Esophagus (tissue), 2 donors: Measurements from ENCODE around the gene SH3GLB1. TPM values are rescaled to one million over a fixed set of nuclear protein-coding genes. Genes with fewer than 3 reads are reported as not detected.

Experiments used
- H3K27ac ChIP-seq, 2 donors: one replicate each; pipeline ENCODE4 v1.5.1; 2013; ENCODE audit warnings: low read depth in 2 of 2, mild to moderate bottlenecking in 2 of 2, inconsistent platforms in 1 of 2, low read length in 1 of 2, moderate library complexity in 1 of 2
- H3K27me3 ChIP-seq, 2 donors: one replicate each; pipeline ENCODE4 v1.6.1; 2013; ENCODE audit warnings: low read length in 2 of 2, control low read depth in 1 of 2, mild to moderate bottlenecking in 1 of 2; ENCODE audit not compliant: insufficient read depth in 2 of 2, control insufficient read depth in 1 of 2
- H3K36me3 ChIP-seq, 2 donors: one replicate each; pipeline ENCODE4 v1.6.1; 2013; ENCODE audit warnings: low read length in 1 of 2; ENCODE audit not compliant: control insufficient read depth in 2 of 2, insufficient read depth in 2 of 2
- H3K4me1 ChIP-seq, 2 donors: one replicate each; pipeline ENCODE4 v1.6.1; 2013; ENCODE audit warnings: low read length in 1 of 2; ENCODE audit not compliant: control insufficient read depth in 2 of 2, insufficient read depth in 2 of 2
- H3K4me3 ChIP-seq, 2 donors: one replicate each; pipeline ENCODE4 v1.5.1; 2013; ENCODE audit warnings: low read length in 2 of 2, mild to moderate bottlenecking in 2 of 2, low read depth in 1 of 2, moderate library complexity in 1 of 2
- H3K9me3 ChIP-seq, 2 donors: one replicate each; pipeline ENCODE4 v1.6.1; 2013; ENCODE audit warnings: mild to moderate bottlenecking in 2 of 2, low read depth in 1 of 2, low read length in 1 of 2, moderate library complexity in 1 of 2; ENCODE audit not compliant: control insufficient read depth in 2 of 2, insufficient read depth in 1 of 2
- WGBS, 2 donors: extraction: QIAGEN DNeasy Blood & Tissue Kit; methylation state at CpG; one replicate each; pipeline ENCODE4 v1.1.7; 2013; 5-methylcytosine and 5-hydroxymethylcytosine counted together
- polyA plus RNA-seq, 2 donors: library from polyadenylated mRNA; stranded (reverse); fragments of 200-250 nt; gene quantifications; one replicate each; pipeline ENCODE4 v1.2.3, GENCODE V29; 2013
- donor health status: healthy with polysubstance abuse.
- donor health status: Bipolar disorder and iron deficiency.

The SH3GLB1 gene
- polyA plus RNA-seq, 2 donors, result 39.2 to 49.4 TPM

DNA sequence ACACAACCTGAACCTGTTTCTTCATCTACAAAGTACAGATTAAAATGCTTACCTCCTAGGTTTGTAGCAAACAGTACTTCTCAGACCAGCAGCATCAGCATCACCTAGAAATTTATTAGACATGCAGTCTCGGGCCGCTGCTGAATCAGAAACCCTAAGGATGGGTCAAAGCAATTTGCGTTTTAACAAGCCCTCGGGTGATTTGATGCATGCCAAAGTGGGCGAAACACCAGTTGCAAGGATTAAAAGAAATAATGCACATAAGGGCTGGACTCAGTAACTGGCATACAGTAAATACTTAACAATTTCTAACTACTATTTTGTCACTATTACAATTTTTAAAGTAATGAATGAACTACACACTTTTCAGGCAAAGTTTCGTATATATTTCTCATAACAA lies 47.5 kb downstream of the SH3GLB1 start:
- Histone ChIP-seq H3K4me1 (no peaks in the 10 kb centered on the region), H3K36me3 (no peaks in the 10 kb centered on the region), H3K27me3 (no peaks in the 10 kb centered on the region), H3K4me3 (no peak overlapping the region), H3K9me3 (no peaks in the 10 kb centered on the region), H3K27ac (no peak overlapping the region)
- 51 to 72% methylated on average over 6 of the region's 6 CpGs for WGBS, 2 donors

DNA sequence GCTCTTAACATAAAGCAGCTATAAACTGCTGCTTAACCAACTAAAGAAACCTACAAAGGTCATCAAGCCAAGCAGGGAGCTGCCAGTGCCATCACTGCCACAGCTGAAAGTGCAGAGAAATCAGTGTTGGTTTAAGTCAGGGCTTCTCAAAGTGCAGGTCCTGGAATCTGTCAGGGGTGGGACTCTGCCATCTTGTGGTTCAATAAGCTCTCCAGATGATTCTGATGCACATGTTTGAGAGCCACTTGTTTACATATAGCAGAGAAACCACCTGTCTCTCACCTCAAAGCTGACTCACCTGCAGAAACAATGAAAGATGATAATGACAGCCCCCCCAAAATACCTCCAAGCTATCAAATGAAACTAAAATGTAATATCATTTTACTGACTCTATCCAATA lies 49.3 kb downstream of the SH3GLB1 start:
- Histone ChIP-seq H3K27ac (no peak overlapping the region), H3K4me1 (peaks cover 0 to 3% of the 10 kb centered on the region in 2 donors), H3K4me3 (no peak overlapping the region), H3K27me3 (no peaks in the 10 kb centered on the region), H3K36me3 (no peaks in the 10 kb centered on the region), H3K9me3 (no peaks in the 10 kb centered on the region)

DNA sequence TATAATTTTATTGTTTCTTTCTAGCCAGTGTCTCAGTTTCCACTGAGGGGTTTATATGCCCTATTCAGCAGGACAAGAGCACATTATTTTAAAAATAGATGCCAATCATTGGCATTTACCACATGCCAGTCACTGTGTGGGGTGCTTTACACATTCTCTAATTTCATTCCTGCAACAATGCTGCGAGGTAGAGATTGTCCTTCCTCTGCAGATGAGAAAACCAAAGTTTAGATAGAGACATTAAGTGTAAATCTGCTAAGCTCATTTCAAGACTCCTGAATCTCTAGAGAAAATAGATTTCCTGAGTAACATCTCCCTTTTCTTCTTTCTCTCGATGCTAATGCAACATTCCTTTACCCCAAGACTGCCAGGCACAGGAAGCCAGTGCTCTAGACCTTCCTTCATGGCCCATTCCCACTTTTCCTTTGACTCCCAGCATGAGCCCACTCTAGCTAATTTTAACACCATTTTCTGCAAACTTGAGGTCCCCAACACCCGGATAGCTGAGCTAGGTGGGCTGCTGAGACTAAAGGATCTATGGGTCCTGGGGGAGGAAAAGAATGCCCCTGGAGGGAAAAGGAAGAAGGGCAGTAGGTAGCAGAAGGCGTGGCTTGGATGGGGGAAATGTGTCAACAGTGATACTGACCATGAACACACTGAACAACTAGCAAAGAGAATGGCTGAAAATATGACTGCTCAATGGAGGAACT lies 50.0 kb downstream of the SH3GLB1 start:
- no peaks in the 10 kb centered on the region for H3K36me3 ChIP-seq
- 67 to 74% methylated on average over 4 of the region's 4 CpGs for WGBS, 2 donors
- no peaks in the 10 kb centered on the region for H3K27me3 ChIP-seq
- no peak overlapping the region for H3K4me3 ChIP-seq
- peaks cover 0 to 1% of the 10 kb centered on the region in 2 donors for H3K9me3 ChIP-seq
- H3K27ac ChIP-seq, result no peak overlapping the region
- peaks cover 0 to 3% of the 10 kb centered on the region in 2 donors for H3K4me1 ChIP-seq

DNA sequence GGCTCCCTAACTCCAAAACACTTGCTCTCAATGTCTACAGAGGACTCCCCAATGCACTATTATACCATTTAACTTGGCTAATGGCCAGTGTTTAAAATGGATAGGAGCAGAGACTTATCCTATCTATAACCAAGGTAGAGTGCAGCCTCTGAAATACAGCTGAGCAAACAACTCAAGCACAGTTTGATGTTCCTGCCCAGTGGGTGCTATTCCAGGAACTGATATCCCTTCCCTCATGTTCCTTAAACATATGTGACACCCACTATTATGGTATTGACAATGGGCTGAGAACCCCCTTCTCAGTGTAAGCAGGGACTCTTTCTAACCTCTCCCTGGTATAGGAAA lies 51.7 kb downstream of the SH3GLB1 start:
- H3K4me1 ChIP-seq, result peaks cover 0 to 3% of the 10 kb centered on the region in 2 donors
- no peaks in the 10 kb centered on the region for H3K27me3 ChIP-seq
- H3K27ac ChIP-seq, result no peak overlapping the region
- H3K36me3 ChIP-seq, result no peaks in the 10 kb centered on the region
- H3K9me3 ChIP-seq, result peaks cover 0 to 2% of the 10 kb centered on the region in 2 donors
- no peak overlapping the region for H3K4me3 ChIP-seq

DNA sequence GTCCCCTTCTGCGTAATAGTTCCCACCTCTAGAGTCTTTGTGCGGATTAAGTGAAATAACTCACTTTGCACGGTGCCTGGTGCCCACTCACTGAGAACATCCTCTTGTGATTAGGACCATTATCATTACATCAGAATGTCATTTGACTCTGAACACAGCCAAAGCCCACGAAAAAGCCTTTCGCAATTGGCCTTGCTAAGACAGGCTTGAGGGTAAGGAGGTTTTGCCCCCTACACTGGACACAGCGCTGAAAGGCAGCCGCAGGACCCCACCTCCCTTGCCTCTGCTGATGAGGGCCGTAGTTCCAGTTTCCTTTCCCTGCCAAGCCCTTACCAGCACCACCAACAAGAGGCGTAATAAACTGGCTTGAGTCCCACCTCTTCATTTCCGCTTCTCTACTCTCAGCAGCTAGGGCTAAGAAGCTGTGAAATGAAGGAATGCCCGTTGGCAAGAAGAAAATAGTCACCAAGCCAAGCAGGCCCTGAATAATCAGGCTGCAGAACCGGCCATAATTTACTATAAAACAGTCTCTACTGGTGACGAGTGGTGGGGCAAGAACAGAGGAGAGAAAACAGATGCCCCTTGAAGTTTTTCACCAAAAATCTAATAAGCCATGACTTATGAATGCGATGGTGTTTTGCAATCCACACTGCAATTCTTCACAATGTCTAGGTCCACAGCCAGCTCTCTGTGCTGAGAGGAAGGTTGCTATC lies 53.1 kb downstream of the SH3GLB1 start:
- Histone ChIP-seq H3K9me3 (peaks cover 0 to 2% of the 10 kb centered on the region in 2 donors), H3K4me3 (no peak overlapping the region), H3K27ac (no peak overlapping the region), H3K27me3 (no peaks in the 10 kb centered on the region), H3K36me3 (no peaks in the 10 kb centered on the region), H3K4me1 (peaks cover 0 to 3% of the 10 kb centered on the region in 2 donors)
- WGBS, 2 donors, result 77 to 82% methylated on average over 14 of the region's 14 CpGs

DNA sequence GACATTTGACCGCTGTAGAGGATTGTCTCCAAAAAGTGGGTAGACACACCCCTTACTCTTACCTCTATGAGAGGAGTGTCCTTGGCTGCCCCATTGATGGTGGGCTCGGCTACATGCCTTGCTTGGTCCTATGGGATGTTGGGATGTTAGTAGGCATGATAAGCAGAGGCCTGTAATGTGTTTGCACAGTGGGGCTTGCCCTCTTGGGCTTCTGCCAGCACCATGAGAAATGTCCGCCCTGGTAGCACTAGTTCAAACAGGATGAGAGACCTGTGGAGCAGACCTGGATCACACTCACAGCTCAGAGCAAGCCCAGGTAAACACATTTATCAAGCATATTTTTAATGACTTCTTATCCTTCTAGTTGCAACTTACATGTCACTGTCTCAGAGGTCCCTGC lies 54.2 kb downstream of the SH3GLB1 start:
- H3K4me3 ChIP-seq, result no peak overlapping the region
- H3K27ac ChIP-seq, result no peak overlapping the region
- no peaks in the 10 kb centered on the region for H3K36me3 ChIP-seq
- peaks cover 0 to 3% of the 10 kb centered on the region in 2 donors for H3K4me1 ChIP-seq
- WGBS, 2 donors, result 67 to 76% methylated on average over 3 of the region's 3 CpGs
- H3K27me3 ChIP-seq, result no peaks in the 10 kb centered on the region
- peaks cover 0 to 2% of the 10 kb centered on the region in 2 donors for H3K9me3 ChIP-seq

DNA sequence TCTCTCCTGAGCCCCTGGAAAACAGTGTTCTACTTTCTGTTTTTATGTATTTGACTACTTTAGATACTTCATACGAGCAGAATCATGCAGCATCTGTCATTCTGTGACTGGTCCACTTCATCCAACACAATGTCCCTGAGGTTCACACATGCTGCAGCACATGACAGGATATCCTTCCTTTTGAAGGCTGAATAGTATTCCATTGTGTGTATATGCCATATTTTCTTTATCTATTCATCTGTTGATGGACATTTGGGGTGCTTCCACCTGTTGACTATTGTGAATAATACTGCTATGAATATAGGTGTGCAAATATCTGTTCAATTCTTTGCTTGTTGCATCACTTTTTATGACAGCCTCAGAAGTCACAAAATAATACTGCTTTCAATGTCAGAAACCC lies 55.8 kb downstream of the SH3GLB1 start:
- WGBS, 2 donors, result 75 to 87% methylated on average over 1 of the region's 1 CpG
- Histone ChIP-seq H3K27me3 (no peaks in the 10 kb centered on the region), H3K36me3 (no peaks in the 10 kb centered on the region), H3K4me1 (peaks cover 0 to 3% of the 10 kb centered on the region in 2 donors), H3K4me3 (no peak overlapping the region), H3K9me3 (peaks cover 0 to 2% of the 10 kb centered on the region in 2 donors), H3K27ac (no peak overlapping the region)

DNA sequence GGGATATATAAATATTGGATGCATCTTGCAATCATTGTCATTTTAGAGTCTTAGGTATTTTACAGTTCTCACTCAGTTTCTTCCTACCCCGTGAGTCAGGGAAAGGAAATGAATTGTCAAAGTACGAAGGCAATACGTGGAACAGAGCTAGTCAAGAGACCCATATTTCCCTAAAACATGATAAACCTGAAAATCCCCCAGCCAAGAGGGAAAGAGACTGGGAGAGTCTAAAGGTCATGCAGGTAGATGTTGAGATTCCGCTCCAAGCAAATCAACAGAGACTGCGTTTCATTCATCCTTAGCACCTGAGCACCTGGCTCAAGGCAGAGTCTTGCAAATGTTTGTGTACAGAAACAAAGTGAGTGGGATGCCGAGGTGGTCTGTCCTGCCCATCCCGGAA lies 58.0 kb downstream of the SH3GLB1 start:
- Histone ChIP-seq H3K9me3 (peaks cover 0 to 2% of the 10 kb centered on the region in 2 donors), H3K4me3 (no peak overlapping the region), H3K4me1 (peaks cover 0 to 3% of the 10 kb centered on the region in 2 donors), H3K27ac (no peak overlapping the region), H3K27me3 (no peaks in the 10 kb centered on the region), H3K36me3 (no peaks in the 10 kb centered on the region)
- 66 to 78% methylated on average over 7 of the region's 7 CpGs for WGBS, 2 donors

DNA sequence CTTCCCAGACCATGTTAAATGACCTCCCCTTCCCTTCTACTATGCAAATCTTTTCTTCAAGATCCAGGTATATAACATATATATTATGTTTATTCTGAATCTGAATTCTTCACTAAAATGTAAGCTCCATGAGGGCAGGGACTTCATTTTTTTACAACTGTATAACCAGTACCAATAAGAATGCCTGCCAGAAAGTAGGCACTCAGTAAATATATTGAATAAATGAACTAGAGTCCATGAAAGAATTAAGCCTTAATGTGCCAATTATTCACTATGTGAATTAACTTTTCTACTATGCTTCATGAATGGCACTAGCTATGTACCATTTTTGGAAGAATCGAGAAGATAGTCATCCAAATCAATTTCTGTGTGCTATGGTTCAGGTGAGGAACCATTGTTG lies 60.1 kb downstream of the SH3GLB1 start:
- no peaks in the 10 kb centered on the region for H3K4me1 ChIP-seq
- no peak overlapping the region for H3K4me3 ChIP-seq
- no peak overlapping the region for H3K27ac ChIP-seq
- H3K36me3 ChIP-seq, result no peaks in the 10 kb centered on the region
- WGBS, 2 donors, result 88 to 91% methylated on average over 1 of the region's 1 CpG
- H3K27me3 ChIP-seq, result no peaks in the 10 kb centered on the region
- H3K9me3 ChIP-seq, result no peaks in the 10 kb centered on the region

DNA sequence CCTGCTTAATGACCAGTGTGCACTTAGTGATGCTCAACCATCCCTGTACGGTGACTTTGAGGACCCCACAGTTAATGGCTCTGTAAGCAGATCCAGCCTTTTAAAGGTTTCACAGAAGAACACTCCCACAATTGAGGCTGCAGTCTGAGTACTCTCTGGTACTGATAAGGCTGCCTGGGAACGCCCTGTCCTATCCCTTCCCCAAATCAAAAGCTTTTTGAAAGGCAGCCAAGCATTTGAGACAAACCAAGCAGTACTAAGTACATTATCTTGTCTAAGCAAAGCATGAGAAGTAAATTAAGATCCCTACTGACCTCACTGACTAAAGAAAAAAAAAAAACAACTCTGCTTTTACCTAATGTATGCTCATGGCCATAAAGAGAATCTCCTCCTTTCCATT lies 60.7 kb downstream of the SH3GLB1 start:
- 46 to 49% methylated on average over 2 of the region's 2 CpGs for WGBS, 2 donors
- H3K4me1 ChIP-seq, result no peaks in the 10 kb centered on the region
- H3K27me3 ChIP-seq, result no peaks in the 10 kb centered on the region
- no peaks in the 10 kb centered on the region for H3K9me3 ChIP-seq
- no peak overlapping the region for H3K4me3 ChIP-seq
- H3K27ac ChIP-seq, result no peak overlapping the region
- H3K36me3 ChIP-seq, result no peaks in the 10 kb centered on the region
